Measurements from ENCODE around the gene EFCAB9. TPM values are rescaled to one million over a fixed set of nuclear protein-coding genes. Genes with fewer than 3 reads are reported as not detected.
"Not testable (repeated sequence)": the region's sequence is repeated elsewhere in the genome, so short reads cannot be mapped to it uniquely, and the experiment has no call there.

EFCAB9 gene
- total RNA-seq, 3 donors from 2014 or later = not detected

GRCh38 chr5:172189693-172190296, 4.2 kb upstream of the EFCAB9 start:
- no peak overlapping the region for H3K27ac ChIP-seq
- intact Hi-C loops (cut with DNase I; ENCODE audit: low total_unique reads) = loop anchor here (2.0 to 10.0 kb wide), 2 partner anchors 43 to 85 kb away; no protein-coding TSS in a partner anchor

GRCh38 chr5:172194985-172195774, 1.2 kb downstream of the EFCAB9 start:
- no peaks in the 10 kb centered on the region for H3K36me3 ChIP-seq
- no peaks in the 10 kb centered on the region for H3K27me3 ChIP-seq
- TF ChIP-seq POLR2A (IDR thresholded peaks at IDR 0.05) (no peak), CTCF (IDR thresholded peaks at IDR 0.05) (no peak), POLR2AphosphoS5 (IDR thresholded peaks at IDR 0.05) (no peak)
- no peak overlapping the region for H3K27ac ChIP-seq
- DNase-seq (ENCODE audit: low spot score in 2 of 2) = no peak
- no peaks in the 10 kb centered on the region for H3K9me3 ChIP-seq
- no peaks in the 10 kb centered on the region for H3K4me1 ChIP-seq
- H3K4me3 ChIP-seq = no peak overlapping the region
- intact Hi-C loops (cut with DNase I; ENCODE audit: low total_unique reads) = no loop called here

More at GRCh38 chr5:172189693-172190296, 4.2 kb upstream of the EFCAB9 start:
- H3K4me3 ChIP-seq = no peak overlapping the region
- TF ChIP-seq POLR2A (IDR thresholded peaks at IDR 0.05) (no peak), CTCF (IDR thresholded peaks at IDR 0.05) (no peak), POLR2AphosphoS5 (IDR thresholded peaks at IDR 0.05) (no peak)
- H3K36me3 ChIP-seq = no peaks in the 10 kb centered on the region
- DNase-seq (ENCODE audit: low spot score in 2 of 2) = no peak
- no peaks in the 10 kb centered on the region for H3K9me3 ChIP-seq
- H3K4me1 ChIP-seq = peaks cover 0 to 3% of the 10 kb centered on the region in 2 donors
- no peaks in the 10 kb centered on the region for H3K27me3 ChIP-seq

- H3K27me3 ChIP-seq; DNase-seq (ENCODE audit: low spot score in 2 of 2); H3K4me3 ChIP-seq; H3K27ac ChIP-seq; H3K9me3 ChIP-seq; H3K4me1 ChIP-seq; H3K36me3 ChIP-seq; intact Hi-C loops (cut with DNase I; ENCODE audit: low total_unique reads): not testable (repeated sequence)
Measured at GRCh38 chr5:172197775-172198174, 3.8 kb downstream of the EFCAB9 start.

- no peak overlapping the region for H3K27ac ChIP-seq
- no peak for DNase-seq (ENCODE audit: low spot score in 2 of 2)
Measured at GRCh38 chr5:172199446-172199845, 5.5 kb downstream of the EFCAB9 start.

GRCh38 chr5:172200476-172200875, 6.5 kb downstream of the EFCAB9 start:
- Histone ChIP-seq H3K27me3 (no peaks in the 10 kb centered on the region), H3K27ac (no peak overlapping the region), H3K4me1 (no peaks in the 10 kb centered on the region), H3K4me3 (no peak overlapping the region), H3K9me3 (no peaks in the 10 kb centered on the region), H3K36me3 (no peaks in the 10 kb centered on the region)
- no peak for TF ChIP-seq POLR2A (IDR thresholded peaks at IDR 0.05)
- TF ChIP-seq CTCF (IDR thresholded peaks at IDR 0.05) = no peak
- intact Hi-C loops (cut with DNase I; ENCODE audit: low total_unique reads) = no loop called here
- DNase-seq (ENCODE audit: low spot score in 2 of 2) = no peak

More at GRCh38 chr5:172199446-172199845, 5.5 kb downstream of the EFCAB9 start:
- Histone ChIP-seq H3K4me1 (no peaks in the 10 kb centered on the region), H3K36me3 (no peaks in the 10 kb centered on the region), H3K4me3 (no peak overlapping the region), H3K27me3 (no peaks in the 10 kb centered on the region), H3K9me3 (no peaks in the 10 kb centered on the region)
- intact Hi-C loops (cut with DNase I; ENCODE audit: low total_unique reads) = no loop called here
- TF ChIP-seq CTCF (IDR thresholded peaks at IDR 0.05) (no peak), POLR2A (IDR thresholded peaks at IDR 0.05) (no peak)

- DNase-seq (ENCODE audit: low spot score in 2 of 2); H3K36me3 ChIP-seq; H3K27ac ChIP-seq; H3K9me3 ChIP-seq; H3K4me3 ChIP-seq; intact Hi-C loops (cut with DNase I; ENCODE audit: low total_unique reads); H3K4me1 ChIP-seq; H3K27me3 ChIP-seq: not testable (repeated sequence)
Measured at GRCh38 chr5:172205984-172206383, 12.0 kb downstream of the EFCAB9 start.
